Embryonic facial prominence (tissue), 1 donor: ENCODE measurements around the gene HSD3B2.

ENCODE experiments used
- DNase-seq: peaks from one replicate; pipeline ENCODE4 v3.0.0-alpha.2; 2016; ENCODE audit errors: extremely low spot score

Gene HSD3B2

GRCh38 chr1:119463569-119463968 is 48.6 kb downstream of the HSD3B2 start:
- no peak for DNase-seq

GRCh38 chr1:119466445-119466844 is 51.5 kb downstream of the HSD3B2 start:
- no peak for DNase-seq

- no peak for DNase-seq
These were observed 52.3 kb downstream of the HSD3B2 start for GRCh38 chr1:119467219-119467618.

- no peak for DNase-seq
These were observed 53.1 kb downstream of the HSD3B2 start for GRCh38 chr1:119467857-119468668.

GRCh38 chr1:119469741-119470140 is 54.8 kb downstream of the HSD3B2 start:
- DNase-seq: no peak

- DNase-seq: no peak
These were observed 55.4 kb downstream of the HSD3B2 start for GRCh38 chr1:119470377-119470776.

GRCh38 chr1:119470958-119471357 is 56.0 kb downstream of the HSD3B2 start:
- DNase-seq: no peak

GRCh38 chr1:119471566-119471965 is 56.6 kb downstream of the HSD3B2 start:
- no peak for DNase-seq

GRCh38 chr1:119472080-119472818 is 57.3 kb downstream of the HSD3B2 start:
- DNase-seq: no peak
